ENCODE data around the gene MT1G.

GRCh38 chr16:56695246-56695645 is 27.4 kb upstream of the MT1G start:
- TF ChIP-seq CTCF (IDR thresholded peaks at IDR 0.05) = no peak
- TF ChIP-seq POLR2A (IDR thresholded peaks at IDR 0.05) = no peak
- no peak for TF ChIP-seq EP300 (IDR thresholded peaks at IDR 0.05)
- TF ChIP-seq POLR2AphosphoS5 (IDR thresholded peaks at IDR 0.05) = no peak
